Lung (tissue), 12 donors: ENCODE data around the gene SLC25A6. TPM values are rescaled to one million over a fixed set of nuclear protein-coding genes. Genes with fewer than 3 reads are reported as not detected.

Source experiments
- ATAC-seq: fragments of 200-7000 bp; cut with Tn5 transposase; one replicate; pipeline ENCODE4 v1.9.1; 2020; ENCODE audit warnings: moderate number of reproducible peaks; ENCODE audit not compliant: insufficient read depth, low FRiP score
- DNase-seq, 3 donors: peaks; one replicate each; pipeline ENCODE4 v3.0.0-alpha.2; 2013 to 2017
- H3K27ac ChIP-seq, 2 donors: one replicate each; pipeline ENCODE4 v1.5.1; 2013; ENCODE audit warnings: mild to moderate bottlenecking in 2 of 2, moderate library complexity in 2 of 2, control low read depth in 1 of 2, inconsistent platforms in 1 of 2, low read depth in 1 of 2, low read length in 1 of 2
- H3K27me3 ChIP-seq, 3 donors: one replicate each; pipeline ENCODE4 v1.5.1; 2013; ENCODE audit warnings: low read length in 2 of 3; ENCODE audit not compliant: control insufficient read depth in 3 of 3, insufficient read depth in 3 of 3
- H3K36me3 ChIP-seq, 4 donors: one replicate each; pipeline ENCODE4 v1.5.1; 2013; ENCODE audit warnings: low read length in 4 of 4, mild to moderate bottlenecking in 1 of 4, moderate library complexity in 1 of 4; ENCODE audit not compliant: control insufficient read depth in 4 of 4, insufficient read depth in 4 of 4
- H3K4me1 ChIP-seq, 5 donors: one replicate each; pipeline ENCODE4 v1.5.1; 2013; ENCODE audit warnings: low read length in 5 of 5, mild to moderate bottlenecking in 2 of 5, moderate library complexity in 1 of 5; ENCODE audit not compliant: control insufficient read depth in 5 of 5, insufficient read depth in 5 of 5
- H3K4me3 ChIP-seq: one replicate; pipeline ENCODE4 v1.5.1; 2013; ENCODE audit warnings: mild to moderate bottlenecking, control low read depth, moderate library complexity
- H3K9ac ChIP-seq, 2 donors: one replicate each; pipeline ENCODE4 v1.5.1; 2013; ENCODE audit warnings: low read length in 2 of 2, control low read depth in 1 of 2; ENCODE audit not compliant: insufficient read depth in 1 of 2
- H3K9me3 ChIP-seq, 4 donors: one replicate each; pipeline ENCODE4 v1.5.1; 2013; ENCODE audit warnings: low read length in 3 of 4, mild to moderate bottlenecking in 1 of 4, moderate library complexity in 1 of 4; ENCODE audit not compliant: control insufficient read depth in 4 of 4, insufficient read depth in 3 of 4
- CTCF ChIP-seq: IDR thresholded peaks from 2 replicates; pipeline ENCODE4 v1.5.1; 2012; ENCODE audit warnings: mild to moderate bottlenecking; ENCODE audit errors: control extremely low read depth, extremely low read depth
- WGBS, 2 donors: extraction: QIAGEN DNeasy Blood & Tissue Kit; methylation state at CpG; one replicate each; pipeline ENCODE4 v1.1.7; 2013; 5-methylcytosine and 5-hydroxymethylcytosine counted together
- polyA plus RNA-seq, 2 donors: library from polyadenylated mRNA; stranded (reverse); fragments of 200-250 nt; gene quantifications; one replicate each; pipeline ENCODE4 v1.2.1, GENCODE V29; 2013
- total RNA-seq, 2 donors: library from RNA; depleted of rRNA in 1 of 2; stranded (reverse); fragments of >200 nt in 1 of 2; gene quantifications; one replicate each; pipeline ENCODE4 v1.2.1, GENCODE V29; 2014 to 2021
- donor health status: control.
- donor health status: control.
- donor health status: Bipolar disorder and iron deficiency.
- donor health status: healthy.
- donor health status: DM: yes; HTN: yes; CAD: no.

The SLC25A6 gene
- total and polyA plus RNA-seq, 4 donors = 168 to 422 (median 366) TPM

GRCh38 chrX:1385253-1386223, 6.4 kb downstream of the SLC25A6 start:
- no peaks in the 10 kb centered on the region for H3K27me3 ChIP-seq
- ATAC-seq (no peak), DNase-seq (no peak)
- H3K27ac ChIP-seq = no peak overlapping the region
- H3K9ac ChIP-seq = no peak overlapping the region
- 96% methylated on average over 36 of the region's 36 CpGs for WGBS, 2 donors
- peaks cover 45 to 63% (median 53%) of the 10 kb centered on the region in 4 donors for H3K36me3 ChIP-seq
- no peak overlapping the region for H3K4me3 ChIP-seq
- H3K9me3 ChIP-seq = no peaks in the 10 kb centered on the region
- no peak for TF ChIP-seq CTCF
- peaks cover 0 to 5% (median under 1%) of the 10 kb centered on the region in 5 donors for H3K4me1 ChIP-seq

GRCh38 chrX:1384658-1385252, 7.2 kb downstream of the SLC25A6 start:
- Histone ChIP-seq H3K4me1 (peaks cover 0 to 5% (median 0%) of the 10 kb centered on the region in 5 donors), H3K36me3 (peaks cover 40 to 59% (median 46%) of the 10 kb centered on the region in 4 donors), H3K9me3 (no peaks in the 10 kb centered on the region), H3K27ac (no peak overlapping the region), H3K4me3 (no peak overlapping the region), H3K27me3 (no peaks in the 10 kb centered on the region), H3K9ac (no peak overlapping the region)
- no peak for ATAC-seq
- no peak for DNase-seq
- TF ChIP-seq CTCF = no peak
- WGBS, 2 donors = 95 to 96% methylated on average over 18 of the region's 18 CpGs

- Histone ChIP-seq H3K36me3 (peaks cover 7 to 26% (median 10%) of the 10 kb centered on the region in 4 donors), H3K4me3 (no peak overlapping the region), H3K27me3 (no peaks in the 10 kb centered on the region), H3K27ac (no peak overlapping the region), H3K9me3 (no peaks in the 10 kb centered on the region), H3K4me1 (peaks cover 0 to 3% (median 0%) of the 10 kb centered on the region in 5 donors), H3K9ac (no peak overlapping the region)
- DNase-seq = no peak
- WGBS, 2 donors = 73 to 75% methylated on average over 20 of the region's 20 CpGs
- TF ChIP-seq CTCF = no peak
- ATAC-seq = no peak
Observed at GRCh38 chrX:1380672-1381233, 11.2 kb downstream of the SLC25A6 start.
